Breast epithelium (tissue), 4 donors: ENCODE data around the gene MTOR. TPM values are rescaled to one million over a fixed set of nuclear protein-coding genes. Genes with fewer than 3 reads are reported as not detected.
"Not testable (repeated sequence)": the region's sequence is repeated elsewhere in the genome, so short reads cannot be mapped to it uniquely, and the experiment has no call there.

Experiments
- DNase-seq, 2 donors: peaks; one replicate each; pipeline ENCODE4 v3.0.0-alpha.2; 2019; ENCODE audit warnings: low spot score in 2 of 2
- H3K27ac ChIP-seq, 2 donors: fragments of 200-600 bp; sonication (generic) in 1 of 2; one replicate each; pipeline ENCODE4 v1.5.1; 2016 to 2019; ENCODE audit warnings: mild to moderate bottlenecking in 1 of 2
- H3K27me3 ChIP-seq, 2 donors: fragments of 200-600 bp; sonication (generic) in 1 of 2; one replicate each; pipeline versions ENCODE4 v1.5.1 to v1.6.0; 2017 to 2019; ENCODE audit warnings: control low read depth in 1 of 2, mild to moderate bottlenecking in 1 of 2
- H3K36me3 ChIP-seq: fragments of 200-600 bp; one replicate; pipeline ENCODE4 v1.5.1; 2019
- H3K4me1 ChIP-seq, 2 donors: fragments of 200-600 bp; sonication (generic); one replicate each; pipeline ENCODE4 v1.5.1; 2016 to 2019; ENCODE audit warnings: control low read depth in 1 of 2
- H3K4me3 ChIP-seq, 3 donors: fragments of 200-600 bp; sonication (generic); 1 replicate in 2 of 3; 2 replicates in 1 of 3; pipeline ENCODE4 v1.5.1; 2016 to 2019; ENCODE audit warnings: mild to moderate bottlenecking in 3 of 3, moderate library complexity in 2 of 3
- H3K9me3 ChIP-seq, 2 donors: fragments of 200-600 bp; sonication (generic) in 1 of 2; one replicate each; pipeline ENCODE4 v1.5.1; 2016 to 2019; ENCODE audit warnings: control low read depth in 1 of 2
- CTCF ChIP-seq, 3 donors: fragments of 450-650 bp; IDR thresholded peaks; one replicate each; pipeline ENCODE4 v1.5.1; 2016 to 2017; ENCODE audit warnings: antibody characterized with exemption in 3 of 3, mild to moderate bottlenecking in 3 of 3, moderate library complexity in 3 of 3
- POLR2A ChIP-seq: fragments of 450-650 bp; IDR thresholded peaks from one replicate; pipeline ENCODE4 v1.6.1; 2016; ENCODE audit warnings: antibody characterized with exemption, mild to moderate bottlenecking, moderate library complexity
- POLR2AphosphoS5 ChIP-seq, 3 donors: sonication (generic); formaldehyde crosslinking; IDR thresholded peaks; one replicate each; pipeline ENCODE4 v1.6.1; 2017; ENCODE audit warnings: antibody characterized with exemption in 3 of 3
- intact Hi-C: fragments of 100-400 bp; cut with DNase I; formaldehyde crosslinking; loops from one replicate; pipeline ENCODE4 v1.15.1; 2023; ENCODE audit warnings: low total_unique reads
- total RNA-seq, 3 donors: library from RNA; depleted of rRNA; stranded (reverse); fragments of >200 nt; gene quantifications; one replicate each; pipeline ENCODE4 v1.1.0, GENCODE V29; 2016

The MTOR gene
- total RNA-seq, 3 donors from 2014 or later, result 36.8 to 48.4 (median 46.5) TPM

- H3K36me3 ChIP-seq, result peaks cover 9% of the 10 kb centered on the region
Observed at GRCh38 chr1:11109047-11109760, 153.1 kb downstream of the MTOR start.

GRCh38 chr1:11107599-11107998, 154.8 kb downstream of the MTOR start:
- no peak overlapping the region for H3K27ac ChIP-seq
- intact Hi-C loops, result no loop called here
- no peak for TF ChIP-seq CTCF (IDR thresholded peaks at IDR 0.05)
- TF ChIP-seq POLR2A, result no peak
- TF ChIP-seq POLR2AphosphoS5 (IDR thresholded peaks at IDR 0.05), result no peak
- no peaks in the 10 kb centered on the region for H3K4me1 ChIP-seq
- no peak overlapping the region for H3K4me3 ChIP-seq
- H3K36me3 ChIP-seq, result peaks cover 9% of the 10 kb centered on the region
- no peaks in the 10 kb centered on the region for H3K27me3 ChIP-seq
- H3K9me3 ChIP-seq, result no peaks in the 10 kb centered on the region
- no peak for DNase-seq

More at GRCh38 chr1:11109047-11109760, 153.1 kb downstream of the MTOR start:
- TF ChIP-seq POLR2AphosphoS5 (IDR thresholded peaks at IDR 0.05) (no peak), CTCF (IDR thresholded peaks at IDR 0.05) (no peak), POLR2A (no peak)
- no peaks in the 10 kb centered on the region for H3K9me3 ChIP-seq
- DNase-seq, result no peak
- H3K27ac ChIP-seq, result no peak overlapping the region
- H3K4me1 ChIP-seq, result no peaks in the 10 kb centered on the region
- H3K4me3 ChIP-seq, result no peak overlapping the region
- no peaks in the 10 kb centered on the region for H3K27me3 ChIP-seq
- intact Hi-C loops, result no loop called here

- no peaks in the 10 kb centered on the region for H3K9me3 ChIP-seq
- H3K4me1 ChIP-seq, result no peaks in the 10 kb centered on the region
- TF ChIP-seq POLR2AphosphoS5 (IDR thresholded peaks at IDR 0.05), result no peak
- no peak for TF ChIP-seq POLR2A
- TF ChIP-seq CTCF (IDR thresholded peaks at IDR 0.05), result no peak
- H3K36me3 ChIP-seq, result peaks cover 9% of the 10 kb centered on the region
- intact Hi-C loops, result no loop called here
- H3K4me3 ChIP-seq, result no peak overlapping the region
- no peaks in the 10 kb centered on the region for H3K27me3 ChIP-seq
- H3K27ac ChIP-seq, result no peak overlapping the region
- no peak for DNase-seq
Observed at GRCh38 chr1:11105586-11105985, 156.8 kb downstream of the MTOR start.

GRCh38 chr1:11101347-11101746, 161.0 kb downstream of the MTOR start:
- Histone ChIP-seq H3K27ac (no peak overlapping the region), H3K4me1 (peaks cover 0 to 6% of the 10 kb centered on the region in 2 donors), H3K36me3 (peaks cover 2% of the 10 kb centered on the region), H3K4me3 (no peak overlapping the region), H3K9me3 (no peaks in the 10 kb centered on the region), H3K27me3 (no peaks in the 10 kb centered on the region)
- no peak for TF ChIP-seq POLR2AphosphoS5 (IDR thresholded peaks at IDR 0.05)
- TF ChIP-seq POLR2A, result no peak
- TF ChIP-seq CTCF (IDR thresholded peaks at IDR 0.05), result no peak
- intact Hi-C loops, result no loop called here
- no peak for DNase-seq

GRCh38 chr1:11100806-11101205, 161.5 kb downstream of the MTOR start:
- H3K4me3 ChIP-seq, H3K36me3 ChIP-seq, H3K27ac ChIP-seq, intact Hi-C loops, DNase-seq, H3K27me3 ChIP-seq, H3K9me3 ChIP-seq, H3K4me1 ChIP-seq: not testable (repeated sequence)
